LHCN-M2 (cell line): ENCODE data around the gene CRBN. TPM values are rescaled to one million over a fixed set of nuclear protein-coding genes. Genes with fewer than 3 reads are reported as not detected.

Experiments
- DNase-seq: peaks from one replicate; pipeline ENCODE4 v3.0.0-alpha.2; 2012; ENCODE audit warnings: low read depth
- total RNA-seq: library from RNA; depleted of rRNA; stranded (reverse); fragments of >200 nt; gene quantifications from 2 replicates; pipeline ENCODE4 v1.2.3, GENCODE V29; 2014; rRNA removed

The CRBN gene
- total RNA-seq, 1 experiment from 2014 or later = 33.7 TPM

DNA sequence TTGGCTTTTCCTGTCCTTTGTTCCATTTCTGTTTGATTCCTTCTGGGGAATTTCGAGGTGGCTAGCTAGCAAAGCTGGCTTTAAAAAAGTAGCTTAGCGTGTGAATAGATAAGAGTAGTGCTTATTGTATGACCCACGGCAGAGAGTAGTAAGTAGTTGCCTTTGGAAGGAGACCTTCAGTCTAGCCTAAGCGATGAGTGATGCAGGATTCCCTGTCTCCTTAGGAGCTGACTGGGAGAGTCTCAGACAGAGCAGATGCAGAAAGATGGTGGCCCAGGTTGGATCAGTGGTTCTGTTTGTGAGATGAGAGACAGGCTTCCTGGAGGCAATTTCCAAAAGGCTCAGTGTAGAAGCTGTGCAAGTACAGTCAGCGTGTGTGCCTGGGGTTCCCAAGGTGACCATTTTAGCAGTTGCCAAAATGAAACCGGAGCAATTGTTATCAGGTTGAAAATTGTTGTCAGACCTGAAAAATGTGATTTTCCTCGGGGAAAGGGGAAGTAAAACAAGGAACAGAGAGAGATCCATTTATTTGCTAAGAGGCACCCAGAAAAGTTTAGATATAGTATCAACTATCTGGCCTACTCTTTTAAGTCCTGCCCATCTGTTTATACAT lies 68.6 kb downstream of the CRBN start:
- no peak for DNase-seq

GRCh38 chr3:3110299-3110630 lies 69.2 kb downstream of the CRBN start, which contains the start of gene IL5RA:
TSS of gene IL5RA (minus strand) at chr3:3110374. CDS start at chr3:3104984, 5,390 bp downstream.
- peak; percentile 6 for DNase-seq

GRCh38 chr3:3109407-3110298 lies 69.8 kb downstream of the CRBN start:
- DNase-seq = no peak

GRCh38 chr3:3107858-3108257 lies 71.6 kb downstream of the CRBN start:
- DNase-seq = no peak

GRCh38 chr3:3107181-3107580 lies 72.3 kb downstream of the CRBN start:
- DNase-seq = no peak

DNA sequence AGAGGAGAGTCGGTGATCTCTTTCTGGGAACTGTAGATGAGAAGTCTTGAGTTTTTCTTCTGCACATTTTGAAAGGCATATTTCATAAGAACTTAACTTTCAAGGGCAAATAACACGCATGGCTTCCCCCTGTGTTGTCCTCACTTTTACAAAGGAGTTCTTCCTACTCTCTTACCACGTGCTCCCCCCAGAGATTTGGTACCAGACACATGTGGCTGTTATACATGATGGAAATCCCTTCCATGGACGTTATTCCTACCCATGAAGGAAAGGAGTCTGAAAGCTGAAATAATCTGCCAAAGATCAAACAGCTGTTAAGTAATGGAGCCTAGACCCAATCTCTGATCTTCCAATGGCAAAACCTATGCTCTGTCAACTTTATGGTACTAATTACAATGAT lies 73.7 kb downstream of the CRBN start:
- no peak for DNase-seq

DNA sequence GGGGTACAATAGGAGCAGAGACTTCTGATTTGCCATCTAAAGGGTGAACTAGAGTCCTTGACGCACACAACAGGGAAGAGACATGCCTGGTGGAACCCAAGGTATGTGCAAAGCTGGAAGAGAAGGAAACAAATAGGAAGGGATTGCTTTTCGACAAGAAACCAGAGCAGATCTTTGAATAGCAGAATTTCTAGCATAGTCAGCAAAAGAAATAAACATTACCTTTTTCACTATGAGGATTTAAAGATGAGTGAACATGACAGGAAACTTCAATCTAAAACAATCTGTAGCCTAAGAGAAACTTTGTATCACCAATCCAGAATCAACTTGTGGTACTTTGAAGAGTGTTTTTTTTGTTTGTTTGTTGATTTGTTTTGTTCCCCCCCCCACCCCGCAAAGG lies 74.2 kb downstream of the CRBN start:
- DNase-seq = no peak

GRCh38 chr3:3102751-3103150 lies 76.7 kb downstream of the CRBN start:
- DNase-seq = peak; percentile 2

GRCh38 chr3:3101660-3102458 lies 77.6 kb downstream of the CRBN start:
- DNase-seq = no peak

Other genes with a start within 250 kb of the CRBN start
- not detected in 2 replicates for gene IL5RA, start 69.3 kb downstream of the CRBN start, total RNA-seq
- gene TRNT1, start 52.8 kb downstream of the CRBN start, total RNA-seq = 22.4 and 34.0 TPM in 2 replicates